ENCODE measurements around the gene DNAH9.

Gene DNAH9

DNA sequence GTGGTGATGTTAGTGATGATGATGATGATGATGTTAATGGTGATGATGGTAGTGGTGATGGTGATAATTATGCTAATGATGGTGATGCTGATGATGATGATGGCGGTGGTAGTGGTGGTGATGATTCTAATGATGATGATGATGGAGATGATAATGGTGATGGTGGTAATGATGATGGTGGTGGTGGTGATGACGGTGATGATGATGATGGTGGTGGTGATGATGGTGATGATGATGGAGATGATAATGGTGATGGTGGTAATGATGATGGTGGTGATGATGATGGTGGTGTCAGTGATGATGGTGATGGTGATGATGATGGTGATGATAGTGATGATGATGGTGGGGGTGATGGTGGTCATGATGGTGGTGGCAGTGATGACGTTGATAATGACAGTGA lies 132.5 kb downstream of the DNAH9 start:
- DNase-seq (ENCODE audit: extremely low spot score): no peak
- ChIA-PET POLR2A (no interaction called here), CTCF (no interaction called here)
- TF ChIP-seq, protein P1, sequence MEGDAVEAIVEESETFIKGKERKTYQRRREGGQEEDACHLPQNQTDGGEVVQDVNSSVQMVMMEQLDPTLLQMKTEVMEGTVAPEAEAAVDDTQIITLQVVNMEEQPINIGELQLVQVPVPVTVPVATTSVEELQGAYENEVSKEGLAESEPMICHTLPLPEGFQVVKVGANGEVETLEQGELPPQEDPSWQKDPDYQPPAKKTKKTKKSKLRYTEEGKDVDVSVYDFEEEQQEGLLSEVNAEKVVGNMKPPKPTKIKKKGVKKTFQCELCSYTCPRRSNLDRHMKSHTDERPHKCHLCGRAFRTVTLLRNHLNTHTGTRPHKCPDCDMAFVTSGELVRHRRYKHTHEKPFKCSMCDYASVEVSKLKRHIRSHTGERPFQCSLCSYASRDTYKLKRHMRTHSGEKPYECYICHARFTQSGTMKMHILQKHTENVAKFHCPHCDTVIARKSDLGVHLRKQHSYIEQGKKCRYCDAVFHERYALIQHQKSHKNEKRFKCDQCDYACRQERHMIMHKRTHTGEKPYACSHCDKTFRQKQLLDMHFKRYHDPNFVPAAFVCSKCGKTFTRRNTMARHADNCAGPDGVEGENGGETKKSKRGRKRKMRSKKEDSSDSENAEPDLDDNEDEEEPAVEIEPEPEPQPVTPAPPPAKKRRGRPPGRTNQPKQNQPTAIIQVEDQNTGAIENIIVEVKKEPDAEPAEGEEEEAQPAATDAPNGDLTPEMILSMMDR (IDR thresholded peaks at IDR 0.05; ENCODE audit: control extremely low read depth, extremely low read depth, low read depth, missing control alignments): no peak

GRCh38 chr17:11736613-11737312 lies 138.5 kb downstream of the DNAH9 start:
- ChIA-PET POLR2A (no interaction called here), CTCF (interaction anchor here (0.7 kb wide), 1 partner anchor 16 kb away, joined by 3 read pairs; no protein-coding TSS in a partner anchor)
- TF ChIP-seq, protein P1 (IDR thresholded peaks at IDR 0.05; ENCODE audit: control extremely low read depth, extremely low read depth, low read depth, missing control alignments): no peak
- DNase-seq (ENCODE audit: extremely low spot score): no peak

- CTCF ChIA-PET: interaction anchor here (1.0 kb wide), 1 partner anchor 8 kb away, joined by 3 read pairs; no protein-coding TSS in a partner anchor
- no peak for DNase-seq (ENCODE audit: extremely low spot score)
- POLR2A ChIA-PET: no interaction called here
Measured at GRCh38 chr17:11737313-11737679, 139.0 kb downstream of the DNAH9 start.

GRCh38 chr17:11738151-11738550 lies 139.9 kb downstream of the DNAH9 start:
- ChIA-PET CTCF (interaction anchor here (1.0 kb wide), 1 partner anchor 9 kb away, joined by 3 read pairs; no protein-coding TSS in a partner anchor), POLR2A (no interaction called here)

More at GRCh38 chr17:11737313-11737679, 139.0 kb downstream of the DNAH9 start:
- TF ChIP-seq, protein P1 (IDR thresholded peaks at IDR 0.05; ENCODE audit: control extremely low read depth, extremely low read depth, low read depth, missing control alignments): no peak

DNA sequence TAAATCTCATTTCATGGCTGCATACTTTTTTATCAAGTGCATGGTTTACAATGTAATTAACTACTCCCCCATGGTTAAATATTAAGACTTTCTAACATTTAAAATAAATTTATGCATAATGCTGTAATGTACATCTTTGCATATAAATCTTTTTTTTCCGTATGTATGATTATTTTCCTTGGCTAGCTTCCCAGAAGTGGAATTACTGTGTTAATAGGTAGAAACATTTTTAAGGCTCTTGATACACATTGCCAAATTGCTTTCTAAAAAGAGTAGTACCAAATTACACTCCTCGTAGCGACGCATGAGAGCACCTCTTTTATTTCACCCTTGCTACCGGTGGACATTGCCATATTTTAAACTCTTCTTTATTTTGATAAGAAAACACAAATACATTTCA lies 141.1 kb downstream of the DNAH9 start:
- TF ChIP-seq, protein P1 (IDR thresholded peaks at IDR 0.05; ENCODE audit: control extremely low read depth, extremely low read depth, low read depth, missing control alignments): no peak
- ChIA-PET POLR2A (no interaction called here), CTCF (no interaction called here)
- DNase-seq (ENCODE audit: extremely low spot score): no peak

More at GRCh38 chr17:11738151-11738550, 139.9 kb downstream of the DNAH9 start:
- no peak for DNase-seq (ENCODE audit: extremely low spot score)
- TF ChIP-seq, protein P1 (IDR thresholded peaks at IDR 0.05; ENCODE audit: control extremely low read depth, extremely low read depth, low read depth, missing control alignments): no peak

DNA sequence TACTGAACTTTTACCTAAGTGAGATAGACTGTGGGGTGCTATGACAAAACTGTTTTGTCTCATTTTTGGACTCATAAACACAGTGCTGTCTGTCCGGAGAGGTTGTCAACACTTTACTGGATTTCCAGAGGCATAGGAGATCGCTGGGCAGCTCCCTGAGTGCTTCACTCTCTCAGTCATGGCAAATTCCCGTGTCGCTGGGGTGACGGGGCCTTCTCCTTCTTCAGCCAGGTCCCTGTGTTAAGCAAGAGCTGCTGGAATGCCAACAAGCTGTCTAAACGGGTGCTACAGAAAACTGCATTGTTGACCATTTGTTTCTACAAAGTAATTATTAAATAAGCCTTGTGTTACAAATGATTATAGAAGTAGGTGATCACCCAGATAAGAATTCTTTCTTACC lies 141.6 kb downstream of the DNAH9 start:
- TF ChIP-seq, protein P1 (IDR thresholded peaks at IDR 0.05; ENCODE audit: control extremely low read depth, extremely low read depth, low read depth, missing control alignments): no peak
- ChIA-PET CTCF (no interaction called here), POLR2A (no interaction called here)
- no peak for DNase-seq (ENCODE audit: extremely low spot score)

Measured in GM10248 (cell line).